Fibroblast of mammary gland (primary cell): ENCODE measurements around the gene GSKIP.

Experiments
- DNase-seq: peaks from one replicate; pipeline ENCODE4 v3.0.0-alpha.2; 2010; ENCODE audit warnings: low read depth
- H3K4me3 ChIP-seq: 2 replicates; pipeline ENCODE4 v1.5.1; 2011; ENCODE audit warnings: low read depth, mild to moderate bottlenecking, low read length, moderate library complexity; ENCODE audit not compliant: control insufficient read depth
- TF ChIP-seq, protein P1 (sequence below): conservative IDR thresholded peaks from 2 replicates; pipeline ENCODE4 v1.5.1; 2011; ENCODE audit warnings: low read depth, low read length, inconsistent platforms; ENCODE audit not compliant: control insufficient read depth, insufficient read depth

GSKIP gene

DNA sequence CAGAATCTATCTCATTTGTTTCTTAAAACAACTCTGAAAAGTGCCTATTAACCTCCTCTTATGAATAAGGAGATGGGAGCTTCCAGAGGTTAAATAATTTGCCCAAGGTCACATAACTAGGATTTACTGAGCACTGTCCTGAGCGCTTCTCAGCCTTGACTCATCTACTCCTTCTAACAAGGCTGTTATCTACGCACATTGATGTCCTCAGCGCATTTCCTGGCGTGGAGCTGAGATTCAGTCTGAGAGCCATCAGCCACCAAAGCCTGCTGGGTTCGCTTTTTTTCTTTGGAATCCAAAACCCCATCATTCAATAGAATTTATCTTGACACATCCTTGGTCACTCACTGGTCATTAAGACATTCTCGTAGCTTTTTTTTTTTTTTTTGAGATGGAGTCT is 57.9 kb downstream of the GSKIP start:
- H3K4me3 ChIP-seq: no peak overlapping the region
- DNase-seq: no peak
- TF ChIP-seq, protein P1, sequence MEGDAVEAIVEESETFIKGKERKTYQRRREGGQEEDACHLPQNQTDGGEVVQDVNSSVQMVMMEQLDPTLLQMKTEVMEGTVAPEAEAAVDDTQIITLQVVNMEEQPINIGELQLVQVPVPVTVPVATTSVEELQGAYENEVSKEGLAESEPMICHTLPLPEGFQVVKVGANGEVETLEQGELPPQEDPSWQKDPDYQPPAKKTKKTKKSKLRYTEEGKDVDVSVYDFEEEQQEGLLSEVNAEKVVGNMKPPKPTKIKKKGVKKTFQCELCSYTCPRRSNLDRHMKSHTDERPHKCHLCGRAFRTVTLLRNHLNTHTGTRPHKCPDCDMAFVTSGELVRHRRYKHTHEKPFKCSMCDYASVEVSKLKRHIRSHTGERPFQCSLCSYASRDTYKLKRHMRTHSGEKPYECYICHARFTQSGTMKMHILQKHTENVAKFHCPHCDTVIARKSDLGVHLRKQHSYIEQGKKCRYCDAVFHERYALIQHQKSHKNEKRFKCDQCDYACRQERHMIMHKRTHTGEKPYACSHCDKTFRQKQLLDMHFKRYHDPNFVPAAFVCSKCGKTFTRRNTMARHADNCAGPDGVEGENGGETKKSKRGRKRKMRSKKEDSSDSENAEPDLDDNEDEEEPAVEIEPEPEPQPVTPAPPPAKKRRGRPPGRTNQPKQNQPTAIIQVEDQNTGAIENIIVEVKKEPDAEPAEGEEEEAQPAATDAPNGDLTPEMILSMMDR: no peak

GRCh38 chr14:96422992-96423391 is 59.7 kb downstream of the GSKIP start:
- no peak for DNase-seq
- no peak overlapping the region for H3K4me3 ChIP-seq
- TF ChIP-seq, protein P1: no peak

DNA sequence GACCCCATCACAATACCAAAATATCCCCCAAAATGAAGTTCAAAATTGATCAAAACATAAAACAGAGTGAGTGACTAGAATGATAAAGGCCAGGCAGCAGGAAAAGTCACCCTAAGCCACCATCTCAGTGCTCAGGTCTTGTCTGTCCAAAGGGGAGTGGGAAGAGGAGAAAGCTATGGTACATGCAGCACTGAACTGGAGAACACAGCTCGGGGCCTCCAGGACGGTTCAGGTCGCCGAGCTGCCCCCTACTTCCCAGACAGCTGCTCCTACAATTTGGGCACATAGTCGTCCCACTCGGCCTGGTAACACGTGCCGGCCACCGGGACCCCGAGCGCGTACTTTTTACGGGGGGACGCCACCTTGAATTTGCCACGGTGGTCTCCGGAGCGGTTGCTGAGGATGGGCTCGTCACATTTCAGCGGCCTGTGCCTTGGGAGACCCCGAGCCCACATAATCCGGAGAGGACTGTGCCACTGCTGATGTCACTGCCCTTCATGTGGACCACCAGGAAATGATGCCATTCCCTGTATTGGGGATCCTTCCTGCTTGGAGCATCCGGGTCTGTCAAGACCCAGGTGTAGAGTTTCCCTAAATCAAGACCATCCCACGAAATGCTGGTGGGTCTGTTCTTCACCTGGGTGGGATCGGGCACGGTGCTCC is 60.3 kb downstream of the GSKIP start:
- TF ChIP-seq, protein P1: no peak
- H3K4me3 ChIP-seq: peak overlapping the region; percentile 48
- no peak for DNase-seq

DNA sequence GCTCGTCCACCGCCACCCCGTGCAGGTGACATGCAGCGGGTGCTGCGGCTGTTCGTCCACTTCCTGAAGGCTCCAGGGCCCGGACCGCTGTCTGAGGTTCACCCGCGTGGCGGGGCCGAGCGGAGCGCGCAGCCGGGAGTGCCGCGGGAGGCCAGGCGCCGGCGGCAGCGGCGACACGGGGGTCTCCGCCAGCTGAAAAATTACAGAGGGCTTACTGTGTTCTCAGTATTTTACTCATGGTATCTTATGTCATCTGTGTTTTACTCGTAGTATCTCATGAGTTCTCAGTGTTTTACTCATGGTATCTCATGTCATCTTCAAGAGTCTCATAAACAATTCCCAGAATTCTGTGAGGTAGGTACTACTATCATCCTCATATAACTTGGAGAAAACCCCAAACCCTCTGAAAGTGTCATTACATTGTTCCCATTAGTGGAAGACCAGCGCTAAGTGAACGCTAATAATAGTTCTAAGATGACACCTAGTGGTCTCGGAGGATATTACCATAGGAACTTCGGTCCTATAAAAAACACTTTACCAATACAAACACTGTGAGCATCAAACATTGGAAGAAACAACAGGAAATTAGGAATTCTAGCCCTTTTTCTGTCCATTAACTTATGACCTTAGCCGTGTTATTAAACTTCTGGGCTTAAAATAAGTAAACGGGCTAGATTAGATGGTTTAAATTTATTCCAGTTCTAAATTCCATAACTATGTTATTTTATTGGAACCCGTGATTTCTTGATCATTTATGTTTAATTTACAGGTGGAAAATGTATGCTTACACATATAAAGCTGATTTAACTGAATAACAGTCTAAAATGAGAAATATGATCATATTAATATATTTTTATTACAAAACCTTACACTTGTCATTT is 61.0 kb downstream of the GSKIP start:
- TF ChIP-seq, protein P1: peak; percentile 73
- peak; percentile 82 for DNase-seq
- H3K4me3 ChIP-seq: peak overlapping the region; percentile 48

DNA sequence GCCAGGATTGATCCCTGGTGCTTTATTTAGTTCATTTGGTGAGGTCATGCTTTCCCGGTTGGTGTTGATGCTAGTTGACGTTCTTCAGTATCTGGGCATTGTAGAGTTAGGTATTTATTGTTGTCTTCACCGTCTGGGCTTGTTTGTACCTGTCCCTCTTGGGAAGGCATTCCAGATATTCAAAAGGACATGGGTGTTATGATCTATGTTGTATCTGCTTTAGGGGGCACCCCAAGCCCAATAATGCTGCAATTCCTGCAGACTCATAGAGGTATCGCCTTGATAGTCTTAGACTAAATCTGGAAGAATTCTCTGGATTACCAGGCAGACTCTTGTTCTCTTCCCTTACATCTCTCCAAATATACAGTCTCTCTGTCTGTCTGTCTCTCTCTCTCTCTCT is 70.7 kb downstream of the GSKIP start:
- no peak overlapping the region for H3K4me3 ChIP-seq
- TF ChIP-seq, protein P1: no peak
- DNase-seq: no peak
